Mucosa of stomach (tissue), 1 donor: ENCODE results near the gene ARHGAP15.

Source experiments
- H3K27me3 ChIP-seq: one replicate; pipeline ENCODE4 v1.7.0; 2013; ENCODE audit warnings: mild to moderate bottlenecking, low read length; ENCODE audit not compliant: control insufficient read depth, insufficient read depth
- H3K36me3 ChIP-seq: one replicate; pipeline ENCODE4 v1.7.0; 2013; ENCODE audit warnings: low read length; ENCODE audit not compliant: control insufficient read depth, insufficient read depth
- H3K4me1 ChIP-seq: one replicate; pipeline ENCODE4 v1.7.0; 2013; ENCODE audit warnings: mild to moderate bottlenecking, low read length; ENCODE audit not compliant: control insufficient read depth, insufficient read depth
- H3K4me3 ChIP-seq: one replicate; pipeline ENCODE4 v1.7.0; 2013; ENCODE audit warnings: low read length
- H3K9ac ChIP-seq: one replicate; pipeline ENCODE4 v1.7.0; 2013; ENCODE audit warnings: mild to moderate bottlenecking, low read length, moderate library complexity
- H3K9me3 ChIP-seq: one replicate; pipeline ENCODE4 v1.7.0; 2013; ENCODE audit warnings: mild to moderate bottlenecking, low read length, moderate library complexity; ENCODE audit not compliant: control insufficient read depth
- donor health status: Pancreatic carcinoma.

ARHGAP15 gene

GRCh38 chr2:143246246-143246645 is 117.0 kb downstream of the ARHGAP15 start:
- no peak overlapping the region for H3K9ac ChIP-seq
- H3K4me3 ChIP-seq = no peak overlapping the region
- H3K27me3 ChIP-seq = no peaks in the 10 kb centered on the region
- H3K4me1 ChIP-seq = no peaks in the 10 kb centered on the region
- H3K36me3 ChIP-seq = no peaks in the 10 kb centered on the region
- no peaks in the 10 kb centered on the region for H3K9me3 ChIP-seq

- Histone ChIP-seq H3K9me3 (no peaks in the 10 kb centered on the region), H3K36me3 (no peaks in the 10 kb centered on the region), H3K9ac (no peak overlapping the region), H3K27me3 (no peaks in the 10 kb centered on the region), H3K4me1 (no peaks in the 10 kb centered on the region), H3K4me3 (no peak overlapping the region)
Observed at GRCh38 chr2:143246815-143247744, 117.9 kb downstream of the ARHGAP15 start.

GRCh38 chr2:143248631-143249030 is 119.4 kb downstream of the ARHGAP15 start:
- Histone ChIP-seq H3K9ac (no peak overlapping the region), H3K4me3 (no peak overlapping the region), H3K27me3 (no peaks in the 10 kb centered on the region), H3K36me3 (no peaks in the 10 kb centered on the region), H3K4me1 (no peaks in the 10 kb centered on the region), H3K9me3 (no peaks in the 10 kb centered on the region)

DNA sequence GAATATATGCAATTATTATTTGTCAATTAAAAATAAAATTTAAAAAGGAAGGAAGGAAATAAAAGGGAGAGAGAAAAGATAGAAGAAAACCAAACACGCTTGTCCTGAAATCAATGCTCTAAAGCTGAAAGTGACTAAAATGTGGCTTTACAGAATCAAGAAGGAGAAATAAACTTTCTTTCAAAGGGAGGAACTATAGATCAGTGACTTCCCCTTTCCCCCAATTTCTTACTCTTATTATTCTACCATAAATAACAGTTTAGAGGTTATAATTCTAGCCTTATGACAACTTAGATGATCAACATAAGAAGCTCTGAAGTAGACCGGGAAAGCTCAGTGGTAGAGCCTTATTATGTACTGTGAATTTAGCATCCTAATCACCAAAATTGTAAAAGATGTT is 122.5 kb downstream of the ARHGAP15 start:
- no peaks in the 10 kb centered on the region for H3K4me1 ChIP-seq
- H3K36me3 ChIP-seq = no peaks in the 10 kb centered on the region
- H3K4me3 ChIP-seq = no peak overlapping the region
- no peaks in the 10 kb centered on the region for H3K27me3 ChIP-seq
- H3K9ac ChIP-seq = no peak overlapping the region
- no peaks in the 10 kb centered on the region for H3K9me3 ChIP-seq

DNA sequence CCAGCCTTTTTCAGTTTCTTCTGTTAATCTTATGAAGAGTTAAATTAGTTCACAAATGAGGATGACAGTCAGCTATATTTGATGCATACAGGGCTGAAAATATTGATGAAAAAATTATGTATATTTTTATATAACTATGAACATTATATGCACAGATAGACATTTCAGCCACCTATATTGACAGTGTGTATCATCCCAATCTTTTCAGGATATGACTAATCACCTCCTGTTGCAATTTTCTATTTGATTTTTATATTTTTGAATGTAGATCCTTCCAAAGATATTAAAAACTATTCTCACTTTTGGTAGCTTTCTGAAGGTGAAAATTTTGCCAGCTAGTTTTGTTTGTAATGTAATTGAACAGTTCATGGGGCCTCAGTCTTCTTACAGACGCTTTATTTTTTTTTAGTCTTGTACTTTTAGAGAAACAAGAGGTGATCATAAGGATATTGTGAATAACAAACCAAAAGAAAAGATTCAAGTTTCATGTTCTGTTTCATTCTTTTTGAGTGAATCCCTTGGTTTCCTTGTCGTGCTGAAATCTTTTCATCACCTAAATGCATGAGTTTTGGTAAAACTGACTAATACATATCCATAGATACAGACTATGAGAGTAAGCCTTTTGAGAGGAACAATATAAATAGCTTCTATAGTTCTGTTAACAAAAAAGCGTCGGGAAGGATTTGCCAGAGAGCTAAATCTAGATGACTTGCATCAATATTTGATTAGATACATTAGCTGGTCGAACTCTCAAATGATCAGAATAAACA is 123.1 kb downstream of the ARHGAP15 start:
- Histone ChIP-seq H3K36me3 (no peaks in the 10 kb centered on the region), H3K4me3 (no peak overlapping the region), H3K9ac (no peak overlapping the region), H3K9me3 (no peaks in the 10 kb centered on the region), H3K27me3 (no peaks in the 10 kb centered on the region), H3K4me1 (no peaks in the 10 kb centered on the region)

DNA sequence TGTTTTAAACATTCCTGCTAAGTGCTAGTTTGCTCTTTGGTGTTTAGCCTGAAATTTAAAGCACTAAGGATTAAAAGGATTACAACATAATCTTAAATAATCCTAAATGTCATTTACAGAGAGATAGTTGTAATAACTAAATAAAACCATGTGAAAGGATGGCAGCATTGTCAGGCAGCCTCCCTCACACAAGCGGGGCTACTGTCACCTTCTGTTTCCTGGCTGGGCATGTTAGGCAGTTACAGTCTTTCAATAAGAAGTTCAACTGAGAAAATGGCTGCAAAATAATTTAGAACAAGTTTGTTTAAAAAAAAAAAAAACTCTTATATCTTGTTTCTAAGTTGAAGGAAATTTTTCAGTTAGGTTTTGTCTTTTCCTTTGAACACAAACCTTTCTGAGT is 124.9 kb downstream of the ARHGAP15 start:
- Histone ChIP-seq H3K27me3 (no peaks in the 10 kb centered on the region), H3K9ac (no peak overlapping the region), H3K4me3 (no peak overlapping the region), H3K4me1 (no peaks in the 10 kb centered on the region), H3K9me3 (no peaks in the 10 kb centered on the region), H3K36me3 (no peaks in the 10 kb centered on the region)

- no peaks in the 10 kb centered on the region for H3K9me3 ChIP-seq
- H3K36me3 ChIP-seq = no peaks in the 10 kb centered on the region
- H3K27me3 ChIP-seq = no peaks in the 10 kb centered on the region
- H3K4me1 ChIP-seq = no peaks in the 10 kb centered on the region
- no peak overlapping the region for H3K4me3 ChIP-seq
- H3K9ac ChIP-seq = no peak overlapping the region
Observed at GRCh38 chr2:143255086-143255485, 125.9 kb downstream of the ARHGAP15 start.

GRCh38 chr2:143255899-143256298 is 126.7 kb downstream of the ARHGAP15 start:
- H3K27me3 ChIP-seq = no peaks in the 10 kb centered on the region
- no peaks in the 10 kb centered on the region for H3K4me1 ChIP-seq
- H3K9me3 ChIP-seq = no peaks in the 10 kb centered on the region
- no peaks in the 10 kb centered on the region for H3K36me3 ChIP-seq
- H3K9ac ChIP-seq = no peak overlapping the region
- no peak overlapping the region for H3K4me3 ChIP-seq

DNA sequence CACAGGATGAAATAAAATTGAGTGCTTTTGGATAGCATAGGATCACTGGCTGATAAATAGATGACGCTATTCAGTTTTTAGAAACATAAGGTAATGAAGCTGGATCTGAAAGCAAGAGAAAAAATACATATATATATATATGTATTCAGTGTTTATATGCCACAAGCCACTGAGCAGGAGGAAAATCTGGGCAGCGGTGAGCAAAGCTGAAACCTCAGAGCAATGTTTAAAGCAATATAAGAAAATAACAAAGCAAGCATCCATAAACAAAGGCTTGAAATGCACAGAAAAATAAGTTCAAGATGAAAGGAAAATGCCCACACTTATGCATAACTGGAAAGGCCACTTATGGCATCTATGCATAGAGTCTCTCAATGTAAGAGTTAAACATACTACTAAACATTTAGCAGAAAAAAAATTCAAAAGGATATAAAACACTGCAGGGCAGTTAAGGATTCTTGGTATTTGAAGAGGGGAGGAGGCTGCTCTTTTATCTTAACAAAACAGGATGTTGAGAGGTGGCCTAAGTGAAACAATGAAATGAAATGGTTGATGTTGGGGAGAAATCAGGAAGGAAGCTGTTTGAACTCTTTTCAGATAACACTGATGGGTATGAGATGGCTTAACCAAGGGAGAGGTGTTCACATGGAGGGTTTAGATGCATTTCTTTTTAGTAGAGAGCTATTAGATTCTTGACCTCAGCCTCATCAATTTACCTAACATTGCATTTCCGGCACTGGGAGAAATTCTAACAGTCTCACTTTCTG is 129.1 kb downstream of the ARHGAP15 start:
- no peak overlapping the region for H3K4me3 ChIP-seq
- H3K36me3 ChIP-seq = no peaks in the 10 kb centered on the region
- no peaks in the 10 kb centered on the region for H3K4me1 ChIP-seq
- H3K9me3 ChIP-seq = no peaks in the 10 kb centered on the region
- no peak overlapping the region for H3K9ac ChIP-seq
- H3K27me3 ChIP-seq = no peaks in the 10 kb centered on the region

GRCh38 chr2:143259368-143259958 is 130.2 kb downstream of the ARHGAP15 start:
- no peak overlapping the region for H3K4me3 ChIP-seq

DNA sequence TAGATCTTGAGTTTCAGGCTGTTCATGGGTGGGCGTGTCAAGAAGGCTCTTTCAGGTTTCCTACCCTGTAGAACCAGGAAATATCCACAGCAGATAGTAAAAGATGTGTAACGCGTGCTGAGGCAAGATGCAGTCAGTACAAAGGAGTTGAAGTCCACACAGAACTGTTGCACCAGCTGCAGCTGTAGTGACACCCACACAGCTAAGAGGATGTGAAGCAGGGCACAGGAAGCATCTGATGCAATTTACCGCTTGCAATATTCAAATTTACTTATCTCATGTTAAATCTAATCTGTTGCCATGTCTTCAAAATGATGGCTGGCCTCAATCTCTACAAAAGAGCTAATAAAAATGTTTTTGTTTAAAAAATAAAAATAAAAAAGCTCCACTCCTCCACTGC is 132.8 kb downstream of the ARHGAP15 start:
- H3K27me3 ChIP-seq = no peaks in the 10 kb centered on the region
- H3K4me3 ChIP-seq = no peak overlapping the region
- H3K36me3 ChIP-seq = no peaks in the 10 kb centered on the region
- no peaks in the 10 kb centered on the region for H3K4me1 ChIP-seq
- no peak overlapping the region for H3K9ac ChIP-seq
- H3K9me3 ChIP-seq = no peaks in the 10 kb centered on the region

More at GRCh38 chr2:143259368-143259958, 130.2 kb downstream of the ARHGAP15 start:
- Histone ChIP-seq H3K4me1 (no peaks in the 10 kb centered on the region), H3K27me3 (no peaks in the 10 kb centered on the region), H3K9ac (no peak overlapping the region), H3K36me3 (no peaks in the 10 kb centered on the region), H3K9me3 (no peaks in the 10 kb centered on the region)
